ENCODE results near the gene RASD2.

RASD2 gene

GRCh38 chr22:35561796-35562526 is 21.3 kb downstream of the RASD2 start:
- FAIRE-seq, result no peak

GRCh38 chr22:35563211-35563610 is 22.6 kb downstream of the RASD2 start:
- no peak for FAIRE-seq

- no peak for FAIRE-seq
These were observed 24.6 kb downstream of the RASD2 start for GRCh38 chr22:35564975-35565867.

GRCh38 chr22:35567351-35568141 is 26.9 kb downstream of the RASD2 start:
- FAIRE-seq, result no peak

- FAIRE-seq, result no peak
These were observed 28.4 kb downstream of the RASD2 start for GRCh38 chr22:35568751-35569739.

GRCh38 chr22:35569916-35570315 is 29.3 kb downstream of the RASD2 start:
- FAIRE-seq, result no peak

GRCh38 chr22:35570686-35571194 is 30.1 kb downstream of the RASD2 start:
- FAIRE-seq, result no peak

GRCh38 chr22:35572556-35572955 is 31.9 kb downstream of the RASD2 start:
- FAIRE-seq, result no peak

- no peak for FAIRE-seq
These were observed 34.6 kb downstream of the RASD2 start for GRCh38 chr22:35575116-35575748.

- no peak for FAIRE-seq
These were observed 36.0 kb downstream of the RASD2 start for GRCh38 chr22:35576671-35577070.

- FAIRE-seq, result no peak
These were observed 37.4 kb downstream of the RASD2 start for GRCh38 chr22:35577799-35578659.

GRCh38 chr22:35578836-35579575 is 38.4 kb downstream of the RASD2 start:
- FAIRE-seq, result no peak

GRCh38 chr22:35580351-35581022 is 39.9 kb downstream of the RASD2 start:
- no peak for FAIRE-seq

GRCh38 chr22:35581023-35581413 is 40.4 kb downstream of the RASD2 start:
- FAIRE-seq, result no peak

- no peak for FAIRE-seq
These were observed 41.7 kb downstream of the RASD2 start for GRCh38 chr22:35582218-35582860.

GRCh38 chr22:35582861-35583670 is 42.4 kb downstream of the RASD2 start:
- no peak for FAIRE-seq

- FAIRE-seq, result no peak
These were observed 46.1 kb downstream of the RASD2 start for GRCh38 chr22:35586771-35587170.

Data from colon (tissue), 2 donors.